ENCODE measurements around the gene BACH2.
"Not testable (repeated sequence)": the region's sequence is repeated elsewhere in the genome, so short reads cannot be mapped to it uniquely, and the experiment has no call there.

DNA sequence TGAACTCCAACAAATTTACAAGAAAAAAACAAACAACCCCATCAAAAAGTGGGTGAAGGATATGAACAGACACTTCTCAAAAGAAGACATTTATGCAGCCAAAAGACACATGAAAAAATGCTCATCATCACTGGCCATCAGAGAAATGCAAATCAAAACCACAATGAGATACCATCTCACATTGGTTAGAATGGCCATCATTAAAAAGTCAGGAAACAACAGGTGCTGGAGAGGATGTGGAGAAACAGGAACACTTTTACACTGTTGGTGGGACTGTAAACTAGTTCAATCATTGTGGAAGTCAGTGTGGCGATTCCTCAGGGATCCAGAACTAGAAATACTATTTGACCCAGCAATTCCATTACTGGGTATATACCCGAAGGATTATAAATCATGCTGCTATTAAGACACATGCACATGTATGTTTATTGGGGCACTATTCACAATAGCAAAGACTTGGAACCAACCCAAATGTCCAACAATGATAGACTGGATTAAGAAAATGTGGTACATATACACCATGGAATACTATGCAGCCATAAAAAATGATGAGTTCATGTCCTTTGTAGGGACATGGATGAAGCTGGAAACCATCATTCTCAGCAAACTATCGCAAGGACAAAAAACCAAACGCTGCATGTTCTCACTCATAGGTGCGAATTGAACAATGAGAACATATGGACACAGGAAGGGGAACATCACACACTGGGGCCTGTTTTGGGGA is 264.0 kb downstream of the BACH2 start:
- TF ChIP-seq, protein P1, sequence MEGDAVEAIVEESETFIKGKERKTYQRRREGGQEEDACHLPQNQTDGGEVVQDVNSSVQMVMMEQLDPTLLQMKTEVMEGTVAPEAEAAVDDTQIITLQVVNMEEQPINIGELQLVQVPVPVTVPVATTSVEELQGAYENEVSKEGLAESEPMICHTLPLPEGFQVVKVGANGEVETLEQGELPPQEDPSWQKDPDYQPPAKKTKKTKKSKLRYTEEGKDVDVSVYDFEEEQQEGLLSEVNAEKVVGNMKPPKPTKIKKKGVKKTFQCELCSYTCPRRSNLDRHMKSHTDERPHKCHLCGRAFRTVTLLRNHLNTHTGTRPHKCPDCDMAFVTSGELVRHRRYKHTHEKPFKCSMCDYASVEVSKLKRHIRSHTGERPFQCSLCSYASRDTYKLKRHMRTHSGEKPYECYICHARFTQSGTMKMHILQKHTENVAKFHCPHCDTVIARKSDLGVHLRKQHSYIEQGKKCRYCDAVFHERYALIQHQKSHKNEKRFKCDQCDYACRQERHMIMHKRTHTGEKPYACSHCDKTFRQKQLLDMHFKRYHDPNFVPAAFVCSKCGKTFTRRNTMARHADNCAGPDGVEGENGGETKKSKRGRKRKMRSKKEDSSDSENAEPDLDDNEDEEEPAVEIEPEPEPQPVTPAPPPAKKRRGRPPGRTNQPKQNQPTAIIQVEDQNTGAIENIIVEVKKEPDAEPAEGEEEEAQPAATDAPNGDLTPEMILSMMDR (IDR thresholded peaks at IDR 0.05 in 4 of 5, conservative IDR thresholded peaks at IDR 0.05 in 1 of 5): not testable (repeated sequence)
- TF ChIP-seq POLR2A (IDR thresholded peaks at IDR 0.05): not testable (repeated sequence)
